UCSD-AML1 (cell line): ENCODE data around the gene SRRT.
A peak's percentile ranks its signal among the peaks of the same experiment; 100 is the strongest.
"Not testable (repeated sequence)": the region's sequence is repeated elsewhere in the genome, so short reads cannot be mapped to it uniquely, and the experiment has no call there.

ENCODE experiments used
- DNase-seq: peaks from one replicate; lab custom pipeline; 2025; ENCODE audit not compliant: unreplicated experiment; lab: John Stamatoyannopoulos, UW

SRRT gene

GRCh38 chr7:100893910-100894721 is 19.2 kb downstream of the SRRT start:
- DNase-seq, result no peak

GRCh38 chr7:100894860-100895700 is 20.2 kb downstream of the SRRT start:
- DNase-seq, result peak; percentile 27

DNA sequence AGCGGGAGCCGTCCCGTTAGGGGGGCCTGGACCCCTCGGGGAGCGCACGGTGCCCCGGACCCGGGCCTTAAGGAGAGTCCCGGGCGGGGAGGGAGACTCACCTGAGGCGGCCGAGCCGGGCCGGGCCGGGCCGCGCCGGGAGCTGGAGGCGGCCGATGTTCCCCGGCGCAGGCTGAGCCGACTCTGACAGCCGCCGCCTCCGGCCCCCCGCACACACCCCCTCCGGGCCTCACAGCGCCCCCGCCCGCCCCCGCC is 20.7 kb downstream of the SRRT start, which contains the start of gene ACHE:
ACHE (minus strand) TSS at position 188 of the 255 bp plus-strand sequence. CDS start 1,656 bp downstream, outside the sequence.
- no peak for DNase-seq

DNA sequence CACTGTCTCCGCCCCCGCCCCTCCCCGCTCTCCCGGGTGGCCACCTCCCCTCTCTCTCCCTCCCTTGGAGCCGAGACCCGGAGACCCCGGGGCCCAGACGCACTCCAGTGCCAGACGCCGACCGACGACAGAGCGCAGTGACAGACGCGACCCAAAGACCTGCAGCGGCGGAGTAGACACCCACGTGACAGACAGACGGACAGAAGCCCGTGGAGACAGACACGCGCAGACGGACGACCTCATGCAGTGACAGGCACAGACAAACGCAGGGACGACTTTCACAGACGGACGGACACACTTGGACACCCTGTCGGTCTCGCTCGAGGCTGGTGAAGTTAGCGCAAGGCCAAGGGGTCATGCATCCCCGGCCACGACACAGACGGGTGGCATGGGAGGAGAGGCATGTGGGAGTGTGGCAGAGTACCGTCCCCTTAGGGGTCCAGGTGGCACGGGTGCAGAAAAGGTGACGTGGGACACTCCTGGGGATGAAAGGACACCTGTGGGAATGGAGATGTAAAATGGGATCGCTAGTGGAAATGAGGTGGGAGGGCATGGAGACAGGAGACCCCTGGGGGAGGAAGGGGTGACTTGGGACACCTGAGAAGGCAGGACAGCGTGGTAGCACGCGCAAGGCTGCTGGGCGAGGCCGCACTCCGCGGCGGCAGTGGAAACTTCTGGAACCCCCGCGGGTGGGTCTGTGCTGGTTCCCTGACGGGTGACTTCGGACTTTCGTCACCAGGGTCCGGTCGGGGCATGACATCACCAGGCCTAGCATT is 21.2 kb downstream of the SRRT start:
- DNase-seq, result no peak

- DNase-seq, result peak; percentile 29
Observed at GRCh38 chr7:100896732-100897608, 22.1 kb downstream of the SRRT start.

- no peak for DNase-seq
Observed at GRCh38 chr7:100897772-100898454, 23.0 kb downstream of the SRRT start.

DNA sequence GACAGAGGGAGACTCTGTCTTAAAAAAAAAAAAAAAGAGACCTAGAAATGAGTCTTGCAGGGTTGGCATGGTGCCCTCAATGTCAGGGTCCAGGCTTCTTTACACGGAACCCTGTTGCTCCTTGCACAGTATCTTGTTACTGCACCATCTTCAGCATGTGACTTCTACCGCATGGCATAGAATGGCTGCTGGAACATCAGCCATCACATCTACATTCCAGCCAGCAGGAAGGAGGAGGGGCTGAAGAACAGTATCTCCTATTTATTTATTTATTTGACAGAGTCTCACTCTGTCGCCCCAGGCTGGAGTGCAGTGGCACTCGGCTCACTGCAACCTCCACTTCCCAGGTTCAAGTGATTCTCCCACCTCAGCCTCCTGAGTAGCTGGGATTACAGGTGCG is 24.5 kb downstream of the SRRT start:
- DNase-seq, result no peak

DNA sequence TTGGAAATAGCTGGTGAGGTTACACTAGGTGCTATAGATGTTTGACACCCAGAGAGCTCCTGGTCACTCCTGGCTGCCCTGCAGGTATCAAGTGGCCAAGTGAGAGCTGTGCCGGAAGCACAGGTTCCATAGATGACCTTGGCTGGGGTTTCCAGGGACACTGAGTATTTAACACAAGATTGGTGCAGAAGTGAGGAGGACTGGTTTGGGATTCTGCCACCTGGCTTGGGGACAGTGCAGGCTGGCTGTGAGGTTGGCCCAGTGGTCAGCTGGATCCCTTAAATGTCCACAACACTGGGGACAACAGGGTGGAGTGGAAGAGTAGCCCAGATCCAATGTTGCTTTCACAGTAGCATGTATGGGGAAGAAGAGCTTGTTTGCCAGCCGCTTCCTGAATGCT is 26.1 kb downstream of the SRRT start:
- no peak for DNase-seq

GRCh38 chr7:100901921-100902332 is 27.0 kb downstream of the SRRT start:
- no peak for DNase-seq

DNA sequence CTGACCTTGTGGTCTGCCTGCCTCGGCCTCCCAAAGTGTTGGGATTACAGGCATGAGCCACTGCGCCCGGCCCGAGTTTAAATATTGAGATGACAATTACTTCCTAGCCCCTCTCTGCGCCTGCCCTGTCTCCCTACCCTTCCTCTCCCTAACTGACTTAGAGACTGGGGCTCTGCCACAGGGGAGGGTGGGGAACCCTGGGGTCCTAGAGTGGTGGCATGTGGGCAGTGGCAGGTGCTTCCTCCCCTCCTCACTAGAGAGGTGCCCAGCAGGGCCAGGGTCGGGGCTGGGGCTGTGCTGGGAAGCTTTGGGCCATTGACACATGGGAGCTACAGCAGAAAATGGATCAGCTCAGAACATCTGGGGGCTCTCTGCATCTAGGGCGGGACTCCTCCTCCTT is 27.7 kb downstream of the SRRT start:
- no peak for DNase-seq

- DNase-seq, result no peak
Observed at GRCh38 chr7:100908512-100908911, 33.6 kb downstream of the SRRT start.

DNA sequence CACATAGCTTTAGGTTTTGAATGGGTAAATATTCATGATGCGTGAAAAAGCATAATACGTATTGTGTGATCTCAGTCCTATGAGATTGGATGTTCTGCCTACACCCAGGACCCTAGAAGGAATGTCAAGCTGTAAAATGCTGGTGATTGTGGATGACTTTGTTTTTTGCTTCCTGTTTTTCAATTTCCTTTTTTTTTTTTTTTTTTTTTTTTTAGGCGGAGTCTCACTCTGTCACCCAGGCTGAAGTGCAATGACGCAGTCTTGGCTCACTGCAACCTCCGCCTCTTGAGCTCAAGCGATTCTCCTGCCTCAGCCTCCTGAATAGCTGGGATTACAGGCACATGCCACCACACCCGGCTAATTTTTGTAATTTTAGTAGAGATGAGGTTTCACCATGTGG is 35.5 kb downstream of the SRRT start:
- DNase-seq, result not testable (repeated sequence)

DNA sequence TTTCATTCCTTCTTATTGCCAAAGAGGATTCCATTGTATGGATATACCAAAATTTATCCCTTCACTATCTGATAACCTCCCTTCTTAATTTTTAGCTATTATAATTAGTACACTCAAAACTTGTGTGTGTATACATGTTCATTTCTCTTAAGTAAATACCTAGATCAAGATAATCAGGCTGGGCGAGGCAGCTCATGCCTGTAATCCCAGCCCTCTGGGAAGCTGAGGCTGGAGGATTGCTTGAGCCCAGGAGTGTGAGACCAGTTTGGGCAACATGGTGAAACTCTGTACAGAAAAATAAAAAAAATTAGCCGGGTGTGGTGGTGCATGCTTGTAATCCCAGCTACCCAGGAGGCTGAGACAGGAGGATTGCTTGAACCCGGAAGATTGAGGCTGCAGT is 36.6 kb downstream of the SRRT start:
- no peak for DNase-seq

- no peak for DNase-seq
Observed at GRCh38 chr7:100914208-100914878, 39.4 kb downstream of the SRRT start.

GRCh38 chr7:100914879-100915447 is 40.1 kb downstream of the SRRT start:
- no peak for DNase-seq

DNA sequence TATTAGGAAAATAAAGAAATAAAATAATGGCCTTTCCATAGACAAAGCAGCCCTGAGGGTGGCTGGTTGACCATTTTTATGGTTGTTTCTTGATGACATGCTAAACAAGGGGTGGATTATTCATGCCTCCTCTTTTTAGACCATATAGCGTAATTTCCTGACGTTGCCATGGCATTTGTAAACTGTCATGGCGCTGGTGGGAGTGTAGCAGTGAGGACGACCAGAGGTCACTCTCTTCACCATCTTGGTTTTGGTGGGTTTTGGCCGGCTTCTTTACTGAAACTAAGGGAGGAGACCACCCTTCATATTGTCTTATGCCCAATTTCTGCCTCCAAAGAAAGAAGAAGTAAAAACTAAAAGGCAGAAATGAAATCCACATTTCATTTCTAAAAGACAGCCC is 44.4 kb downstream of the SRRT start:
- not testable (repeated sequence) for DNase-seq

DNA sequence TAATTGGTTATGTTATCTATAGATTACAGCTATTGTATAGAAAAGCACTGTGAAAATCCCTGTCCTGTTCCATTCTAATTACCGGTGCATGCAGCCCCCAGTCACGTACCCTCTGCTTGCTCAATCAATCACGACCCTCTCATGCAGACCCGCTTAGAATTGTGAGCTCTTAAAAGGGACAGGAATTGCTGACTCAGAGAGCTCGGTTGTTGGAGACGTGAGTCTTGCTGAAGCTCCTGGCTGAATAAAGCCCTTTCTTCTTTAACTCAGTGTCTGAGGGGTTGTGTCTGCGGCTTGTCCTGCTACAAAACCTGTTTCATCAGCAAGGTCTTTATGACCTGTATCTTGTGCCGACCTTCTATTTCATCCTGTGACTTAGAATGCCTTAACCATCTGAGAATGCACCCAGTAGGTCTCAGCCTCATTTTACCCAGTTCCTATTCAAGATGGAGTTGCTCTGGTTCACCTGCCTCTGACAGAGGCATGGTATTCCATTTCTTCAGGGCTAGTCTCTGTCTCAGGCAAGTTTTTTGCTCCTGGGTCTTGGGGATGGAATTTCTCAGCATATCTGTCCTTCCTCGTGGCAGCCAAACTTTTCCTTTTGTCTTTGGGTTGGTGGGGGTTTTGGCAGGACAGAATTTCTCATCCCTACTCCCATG is 45.0 kb downstream of the SRRT start:
- not testable (repeated sequence) for DNase-seq

- no peak for DNase-seq
Observed at GRCh38 chr7:100921039-100921438, 46.1 kb downstream of the SRRT start.

DNA sequence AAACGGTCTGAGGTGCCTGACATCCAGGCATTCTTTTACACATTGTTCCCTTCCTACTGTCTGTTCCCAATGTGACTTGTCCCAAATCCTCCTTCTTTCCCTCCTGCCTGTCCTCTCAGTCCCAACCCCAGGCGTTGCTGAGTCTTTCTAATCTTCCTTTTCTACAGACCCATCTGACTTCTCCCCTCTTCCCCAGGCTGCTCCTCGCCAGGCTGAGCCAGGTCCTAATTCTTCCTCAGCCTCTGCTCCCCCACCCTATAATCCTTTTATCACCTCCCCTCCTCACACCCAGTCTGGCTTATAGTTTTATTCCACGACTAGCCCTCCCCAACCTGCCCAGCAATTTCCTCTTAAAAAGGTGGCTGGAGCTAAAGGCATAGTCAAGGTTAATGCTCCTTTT is 48.7 kb downstream of the SRRT start:
- not testable (repeated sequence) for DNase-seq
